T-helper 22 cell (primary cell): ENCODE data around the gene KCNC2.

ENCODE experiments used
- DNase-seq: peaks from one replicate; pipeline ENCODE4 v3.0.0-alpha.2; 2020; ENCODE audit warnings: low read depth

Gene KCNC2

GRCh38 chr12:75161488-75161887 is 48.2 kb downstream of the KCNC2 start:
- DNase-seq = no peak

- DNase-seq = no peak
These were observed 52.3 kb downstream of the KCNC2 start for GRCh38 chr12:75157385-75157784.

DNA sequence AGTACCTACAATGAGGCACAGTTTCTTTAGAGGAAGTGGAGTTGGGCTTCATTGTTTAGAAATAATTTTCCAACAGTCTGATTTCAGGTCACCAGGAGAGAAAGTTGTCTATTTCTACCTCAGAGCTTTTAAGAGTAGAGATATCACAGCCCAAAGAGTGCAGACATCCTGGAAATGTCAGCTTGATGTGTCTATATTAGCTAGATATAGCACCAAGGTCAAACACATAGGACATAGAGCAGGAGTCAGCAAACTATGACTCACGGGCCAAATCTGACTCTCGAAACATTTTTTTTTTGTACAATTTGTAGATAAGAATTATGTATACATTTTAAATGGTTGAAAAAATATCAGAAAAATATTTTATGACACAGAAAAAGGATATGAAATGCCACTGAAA is 53.7 kb downstream of the KCNC2 start:
- no peak for DNase-seq

DNA sequence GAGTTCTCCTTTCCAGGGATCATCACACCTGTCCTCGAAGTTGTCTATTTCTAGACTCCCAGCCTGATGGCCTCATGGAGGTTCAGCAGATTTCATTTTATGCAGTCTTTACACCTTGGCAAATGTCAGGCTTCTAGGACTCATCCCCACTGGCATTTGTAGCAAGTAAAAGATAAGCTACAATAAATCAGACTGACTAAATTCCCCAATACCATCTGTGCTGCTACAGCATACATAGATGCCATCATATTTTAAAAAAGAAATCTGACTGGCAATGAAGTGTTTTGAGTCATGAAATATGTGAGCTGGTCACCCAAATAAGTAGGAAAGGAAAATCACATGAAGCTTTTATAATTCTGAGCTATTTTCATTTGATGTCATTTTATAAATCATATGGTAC is 55.3 kb downstream of the KCNC2 start:
- no peak for DNase-seq

GRCh38 chr12:75139196-75139595 is 70.4 kb downstream of the KCNC2 start:
- DNase-seq = no peak

DNA sequence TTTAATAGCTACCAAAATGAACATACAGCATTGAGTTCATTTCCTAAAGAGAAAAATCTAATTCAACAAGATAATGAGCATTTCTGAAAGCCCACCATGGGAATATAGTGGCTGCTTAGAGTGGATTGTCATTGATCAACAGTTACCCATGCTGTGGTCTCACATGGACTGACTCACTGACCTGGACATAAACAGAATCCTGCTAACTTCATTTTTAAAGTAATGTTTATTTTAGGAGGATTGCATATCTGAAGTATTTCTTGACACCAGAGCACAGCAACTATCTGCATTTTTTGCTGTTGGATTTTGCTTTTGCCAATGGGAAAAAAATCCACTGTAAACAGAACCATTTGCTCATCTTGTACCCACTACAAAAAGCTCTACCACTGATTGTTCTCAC is 71.7 kb downstream of the KCNC2 start:
- DNase-seq = no peak

GRCh38 chr12:75135026-75135425 is 74.6 kb downstream of the KCNC2 start:
- no peak for DNase-seq

- DNase-seq = no peak
These were observed 78.8 kb downstream of the KCNC2 start for GRCh38 chr12:75130811-75131210.

DNA sequence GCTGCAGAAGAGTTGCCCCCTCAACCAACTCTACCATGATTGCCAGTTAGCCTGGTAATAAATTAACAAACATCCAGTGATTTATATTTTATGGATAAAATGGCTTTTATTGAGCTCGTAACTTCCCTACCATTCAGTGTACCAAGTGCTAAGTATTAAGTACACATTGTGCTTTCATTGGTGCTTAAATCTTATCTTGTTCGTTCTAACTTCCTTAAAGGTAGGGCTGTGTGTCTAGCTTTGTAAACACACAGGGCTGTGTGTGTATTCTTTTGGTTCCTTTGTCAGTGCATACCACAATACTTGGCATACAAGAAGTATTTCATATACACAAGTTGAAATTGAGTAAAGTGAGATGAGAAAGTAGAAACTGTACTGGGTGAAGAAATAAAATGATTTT is 80.4 kb downstream of the KCNC2 start:
- no peak for DNase-seq

- DNase-seq = no peak
These were observed 88.5 kb downstream of the KCNC2 start for GRCh38 chr12:75121036-75121705.

DNA sequence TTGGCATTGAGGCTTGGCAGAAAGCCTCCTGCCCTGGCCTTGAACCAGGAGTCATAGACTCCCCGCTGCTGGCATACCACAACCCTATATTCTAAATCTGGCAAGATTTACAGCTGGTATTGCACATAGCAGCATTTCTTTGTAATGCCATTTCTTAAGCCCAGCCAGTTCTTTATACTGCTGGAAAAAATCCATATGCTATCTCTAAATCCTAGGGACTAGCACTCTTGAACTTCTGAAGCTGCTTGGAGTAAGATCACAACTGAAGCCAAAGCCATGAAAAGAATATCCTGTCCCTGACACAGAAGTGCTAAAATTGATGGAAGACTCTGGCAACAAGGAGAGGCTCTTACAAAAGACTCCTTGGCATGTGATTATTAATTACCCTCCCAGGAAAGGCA is 89.3 kb downstream of the KCNC2 start:
- DNase-seq = no peak

- no peak for DNase-seq
These were observed 92.9 kb downstream of the KCNC2 start for GRCh38 chr12:75116646-75117198.

DNA sequence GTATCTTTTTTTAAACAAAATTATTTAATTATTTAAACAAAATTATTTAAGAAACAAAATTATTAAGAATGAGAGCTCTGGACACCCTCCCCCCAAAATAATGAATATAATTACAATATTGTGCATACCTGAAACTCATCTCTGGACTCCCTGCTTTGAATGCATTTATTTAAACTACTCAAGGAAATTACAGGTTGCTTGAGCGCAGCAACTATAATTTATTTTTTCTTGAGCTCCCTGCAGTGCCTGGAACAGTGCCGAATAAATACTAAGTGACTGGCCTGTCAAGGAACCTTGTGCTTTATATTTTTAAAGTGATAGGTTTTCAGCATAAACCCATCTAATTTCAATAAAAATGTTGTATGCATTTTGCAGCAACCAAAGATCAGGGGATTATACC is 93.9 kb downstream of the KCNC2 start:
- DNase-seq = no peak

DNA sequence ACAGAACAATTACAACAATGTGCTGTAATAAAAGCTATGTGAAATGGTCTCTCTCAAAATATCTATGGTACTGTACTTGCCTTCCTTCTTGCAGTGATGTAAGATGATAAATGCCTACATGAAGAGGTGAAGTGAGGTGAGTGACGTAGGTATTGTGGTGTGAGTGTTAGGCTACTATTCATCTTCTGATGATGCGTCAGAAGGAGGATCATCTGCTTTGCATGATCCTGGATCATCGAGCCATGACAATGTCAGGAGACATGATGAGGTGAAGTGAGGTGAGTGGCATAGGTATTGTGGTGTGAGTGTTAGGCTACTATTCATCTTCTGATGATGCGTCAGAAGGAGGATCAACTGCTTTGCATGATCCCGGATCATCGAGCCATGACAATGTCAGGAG is 105.8 kb downstream of the KCNC2 start:
- no peak for DNase-seq

GRCh38 chr12:75101781-75102180 is 107.9 kb downstream of the KCNC2 start:
- no peak for DNase-seq

DNA sequence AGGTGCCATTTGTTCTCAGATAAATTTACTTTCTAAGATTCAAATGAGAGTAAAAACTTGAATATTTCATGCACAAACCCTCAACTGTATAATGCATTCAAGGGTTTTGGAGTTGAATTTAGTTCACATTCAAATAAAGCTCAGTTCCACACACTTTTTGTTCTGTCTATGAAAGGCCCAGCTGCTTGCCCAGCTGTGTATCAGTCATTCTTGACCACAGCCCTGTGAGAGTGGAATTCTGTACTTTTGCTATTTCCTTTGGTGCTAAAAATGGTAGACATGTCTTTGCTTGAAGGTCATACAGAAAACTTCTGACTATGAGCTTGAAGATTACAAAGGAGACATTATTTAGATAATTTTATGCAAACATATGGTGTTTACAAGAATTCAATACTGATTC is 110.4 kb downstream of the KCNC2 start:
- no peak for DNase-seq

DNA sequence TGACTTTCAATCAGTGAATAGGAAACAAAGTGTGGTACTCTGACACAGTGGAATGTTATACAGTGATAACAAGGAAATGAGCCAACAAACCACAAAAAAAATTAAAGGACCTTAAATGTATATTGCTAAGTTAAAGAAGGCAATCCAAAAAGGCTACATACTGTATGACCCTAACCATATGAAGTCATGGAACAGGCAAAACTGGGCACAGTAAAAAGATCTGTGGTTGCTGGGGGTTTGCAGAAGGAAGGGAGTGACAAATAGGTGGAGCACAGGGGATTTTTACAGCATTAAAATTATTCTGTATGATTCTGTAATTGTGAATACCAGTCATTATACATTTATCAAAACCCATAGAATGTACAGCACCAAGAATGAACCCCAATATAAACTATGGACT is 112.6 kb downstream of the KCNC2 start:
- no peak for DNase-seq

DNA sequence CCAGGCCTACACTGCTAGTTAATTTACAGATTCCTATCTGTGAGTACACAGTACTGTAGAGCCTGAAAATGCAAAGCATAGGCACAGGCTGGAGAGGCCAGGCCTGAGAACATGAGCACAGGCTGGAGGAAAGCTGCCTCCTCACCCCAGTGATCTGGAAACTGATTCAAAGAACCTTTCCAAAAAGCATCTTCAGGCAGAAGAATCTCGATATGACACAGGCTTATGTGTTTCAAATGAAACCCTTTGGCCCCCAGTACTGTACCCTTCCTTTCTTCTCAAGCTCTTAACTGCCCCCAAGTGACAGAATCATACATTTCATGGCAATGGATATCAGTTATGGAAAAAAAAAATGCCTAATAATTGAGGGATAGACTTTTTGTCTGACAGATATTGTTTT is 122.0 kb downstream of the KCNC2 start:
- DNase-seq = no peak

DNA sequence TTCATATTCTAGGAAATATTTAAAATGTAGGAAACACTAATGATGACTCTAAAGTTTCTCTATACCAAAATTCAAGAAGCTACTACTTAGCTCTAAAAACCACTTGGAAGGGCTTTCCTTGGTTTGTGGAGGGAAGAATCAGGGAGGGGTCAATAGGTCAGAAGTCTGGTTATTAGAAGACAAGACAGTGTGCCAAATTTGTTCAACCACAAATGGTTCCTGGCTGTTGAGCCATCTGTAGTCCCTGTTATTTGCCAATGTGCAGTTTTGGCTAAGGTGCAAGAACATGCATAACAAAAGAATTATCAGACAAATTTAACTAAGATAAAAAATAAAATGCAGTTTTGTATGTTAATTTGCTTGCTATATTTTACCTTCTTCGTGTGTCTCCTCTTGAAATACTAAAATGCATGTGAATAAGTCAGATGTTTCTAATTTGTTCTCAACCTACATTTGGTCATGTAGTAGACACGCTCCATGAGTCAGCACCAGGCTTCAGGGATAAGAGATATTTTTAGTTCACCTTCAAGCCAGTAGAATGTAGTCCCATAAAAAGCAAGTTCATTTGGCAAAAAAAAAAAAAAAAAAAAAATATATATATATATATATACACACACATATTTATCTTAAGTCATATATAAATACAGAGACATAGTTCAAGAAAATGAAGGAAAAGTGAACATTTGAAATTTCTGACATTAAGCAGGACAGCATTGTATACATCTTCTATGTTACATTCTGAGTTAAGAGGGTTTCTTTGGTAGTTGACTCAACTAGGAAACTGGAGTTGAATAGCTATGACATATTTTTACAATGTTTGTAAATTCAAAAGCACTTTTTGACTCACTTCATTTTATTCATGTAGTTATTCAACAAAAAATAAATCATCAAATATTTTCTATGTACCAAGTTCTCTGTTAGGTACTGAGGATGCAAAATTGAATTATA is 123.3 kb downstream of the KCNC2 start:
- no peak for DNase-seq

DNA sequence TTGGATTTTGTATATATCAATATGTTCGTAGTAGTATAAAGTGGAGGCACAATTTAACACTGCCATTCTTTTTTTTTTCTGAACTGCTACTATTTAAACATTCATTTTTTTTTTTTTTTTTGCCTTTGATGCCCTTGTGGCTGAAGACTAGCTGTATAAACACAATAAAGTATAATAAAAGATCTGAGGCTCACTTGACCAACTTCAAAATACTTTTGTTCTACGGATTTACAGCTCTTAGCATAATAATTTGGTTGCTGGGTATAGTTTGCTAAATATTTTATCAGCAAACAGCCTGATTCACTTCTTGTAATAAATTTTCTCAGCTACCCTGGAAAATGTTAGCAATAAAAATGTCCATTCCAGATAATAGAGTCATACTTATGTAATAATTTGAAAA is 128.3 kb downstream of the KCNC2 start:
- no peak for DNase-seq

- no peak for DNase-seq
These were observed 129.1 kb downstream of the KCNC2 start for GRCh38 chr12:75080582-75080981.

GRCh38 chr12:75065482-75065881 is 144.2 kb downstream of the KCNC2 start:
- DNase-seq = no peak

DNA sequence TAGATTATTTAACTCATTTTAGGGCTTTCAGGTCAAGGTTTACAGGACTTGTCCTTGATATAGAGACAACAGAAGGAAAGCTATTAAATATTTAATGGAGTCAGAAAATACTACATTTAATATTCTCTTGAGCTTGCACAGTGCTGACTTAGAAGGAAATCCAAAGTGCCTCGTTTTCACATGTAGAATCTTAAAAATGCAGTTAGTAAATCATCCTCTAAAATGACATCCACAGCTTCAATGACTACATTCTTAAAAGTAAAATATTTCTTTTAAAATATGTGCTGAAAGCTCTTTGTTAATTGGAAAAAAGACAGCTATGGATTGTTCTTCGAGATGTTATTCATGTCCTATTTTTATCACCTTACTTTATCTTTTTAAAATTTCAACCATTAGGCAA is 146.9 kb downstream of the KCNC2 start:
- no peak for DNase-seq
